ENCODE measurements around the gene KBTBD7.

The KBTBD7 gene

DNA sequence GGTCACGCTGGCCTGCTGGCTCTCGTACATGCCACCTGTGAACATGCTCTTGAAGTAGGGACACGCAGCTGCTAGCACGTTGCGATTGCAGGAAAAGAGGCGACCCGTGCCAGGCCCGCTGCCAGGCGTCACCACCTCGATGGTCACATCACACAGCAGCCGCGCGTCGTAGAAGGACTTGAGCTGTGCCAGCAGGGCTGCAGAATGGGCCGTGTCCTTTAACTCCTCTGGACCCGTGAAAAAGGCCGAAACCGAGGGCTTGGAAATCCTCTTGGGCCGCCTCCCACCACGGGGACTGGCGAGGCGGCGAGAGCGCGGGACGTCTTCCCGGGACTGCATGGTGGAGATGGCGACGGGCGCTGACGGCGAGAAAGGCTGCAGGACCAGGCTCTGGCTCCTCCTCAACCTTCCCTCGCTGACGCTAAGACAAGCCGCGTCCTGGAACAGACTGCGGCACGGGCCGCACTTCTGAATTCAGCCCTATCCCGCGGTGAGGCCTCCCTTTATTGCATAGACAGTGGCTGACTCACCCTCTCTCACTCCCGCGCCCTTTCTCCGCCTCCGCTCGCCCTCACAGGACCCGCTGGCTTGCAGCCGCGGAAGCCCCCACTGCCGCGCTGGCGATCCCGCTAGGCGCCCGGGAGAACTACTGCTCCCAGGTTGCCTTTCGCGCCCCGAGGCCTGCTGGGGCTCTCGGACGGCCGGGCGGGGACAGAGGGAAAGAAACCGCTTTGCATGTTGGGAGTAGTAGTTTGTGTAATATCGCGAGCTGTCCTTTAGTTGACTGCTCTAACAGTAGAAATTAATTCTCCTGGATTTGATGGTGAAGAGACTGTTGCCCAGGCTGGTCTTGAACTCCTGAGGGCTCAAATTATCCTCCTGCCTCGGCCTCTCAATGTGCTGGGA, at the start of gene KBTBD7:
TSS of gene KBTBD7 (minus strand) at position 651 of the 906 bp plus-strand sequence. CDS start at position 339, 312 bp downstream.
- TF ChIP-seq, protein P1, sequence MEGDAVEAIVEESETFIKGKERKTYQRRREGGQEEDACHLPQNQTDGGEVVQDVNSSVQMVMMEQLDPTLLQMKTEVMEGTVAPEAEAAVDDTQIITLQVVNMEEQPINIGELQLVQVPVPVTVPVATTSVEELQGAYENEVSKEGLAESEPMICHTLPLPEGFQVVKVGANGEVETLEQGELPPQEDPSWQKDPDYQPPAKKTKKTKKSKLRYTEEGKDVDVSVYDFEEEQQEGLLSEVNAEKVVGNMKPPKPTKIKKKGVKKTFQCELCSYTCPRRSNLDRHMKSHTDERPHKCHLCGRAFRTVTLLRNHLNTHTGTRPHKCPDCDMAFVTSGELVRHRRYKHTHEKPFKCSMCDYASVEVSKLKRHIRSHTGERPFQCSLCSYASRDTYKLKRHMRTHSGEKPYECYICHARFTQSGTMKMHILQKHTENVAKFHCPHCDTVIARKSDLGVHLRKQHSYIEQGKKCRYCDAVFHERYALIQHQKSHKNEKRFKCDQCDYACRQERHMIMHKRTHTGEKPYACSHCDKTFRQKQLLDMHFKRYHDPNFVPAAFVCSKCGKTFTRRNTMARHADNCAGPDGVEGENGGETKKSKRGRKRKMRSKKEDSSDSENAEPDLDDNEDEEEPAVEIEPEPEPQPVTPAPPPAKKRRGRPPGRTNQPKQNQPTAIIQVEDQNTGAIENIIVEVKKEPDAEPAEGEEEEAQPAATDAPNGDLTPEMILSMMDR (conservative IDR thresholded peaks at IDR 0.05), result no peak
- peak; percentile 97 for TF ChIP-seq ZFX (IDR thresholded peaks at IDR 0.05)
- peak within 1 kb of the TSS; percentile 79 for H3K27ac ChIP-seq

- no peak for TF ChIP-seq ZFX (IDR thresholded peaks at IDR 0.05)
- TF ChIP-seq, protein P1 (conservative IDR thresholded peaks at IDR 0.05), result no peak
Measured at GRCh38 chr13:41241626-41242025, 47.3 kb upstream of the KBTBD7 start.

GRCh38 chr13:41236369-41236768, 42.0 kb upstream of the KBTBD7 start:
- H3K27ac ChIP-seq, result no peak overlapping the region
- TF ChIP-seq ZFX (IDR thresholded peaks at IDR 0.05), result no peak
- TF ChIP-seq, protein P1 (conservative IDR thresholded peaks at IDR 0.05), result no peak

More at GRCh38 chr13:41241626-41242025, 47.3 kb upstream of the KBTBD7 start:
- no peak overlapping the region for H3K27ac ChIP-seq

DNA sequence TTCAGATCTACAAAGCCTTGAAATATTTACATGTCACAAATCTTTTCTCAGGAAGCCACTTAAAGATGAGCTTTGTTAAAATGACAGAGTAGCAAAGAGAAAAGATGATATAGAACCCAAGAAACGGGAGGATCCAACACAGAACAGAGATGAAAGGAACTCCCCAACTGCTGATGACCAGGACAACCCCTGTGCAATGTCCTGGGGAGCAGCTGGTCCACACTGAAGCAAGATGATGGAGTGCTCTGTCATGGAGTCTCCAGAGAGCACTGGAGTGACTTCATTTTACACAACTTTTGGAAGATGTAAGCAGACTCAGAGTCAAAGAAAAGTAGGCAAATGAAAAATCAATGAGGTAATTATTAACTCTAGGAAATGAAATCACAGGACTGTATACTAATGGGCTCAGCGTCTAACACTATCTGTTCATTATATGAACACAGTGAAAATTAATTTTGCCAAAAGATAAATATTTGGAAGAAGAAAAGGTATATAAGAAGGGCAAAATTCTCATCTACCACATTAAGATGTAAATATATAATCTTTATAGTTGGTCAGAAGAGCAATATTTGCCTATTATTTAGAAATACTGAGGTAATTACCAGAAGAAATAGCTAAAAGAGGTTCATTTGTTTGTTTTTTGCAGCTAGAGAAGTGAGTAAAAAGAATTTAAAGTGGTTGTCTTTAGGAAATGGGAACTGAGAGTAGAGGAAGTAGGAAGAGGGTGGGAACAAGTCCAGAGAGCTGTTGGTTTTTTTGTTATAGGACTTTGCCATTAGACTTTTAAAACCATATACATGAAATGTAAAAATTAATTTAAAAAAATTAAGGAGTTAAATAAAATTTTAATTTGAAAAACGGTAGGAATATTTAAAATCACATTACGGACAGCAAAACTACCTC, 38.5 kb upstream of the KBTBD7 start:
- no peak overlapping the region for H3K27ac ChIP-seq
- TF ChIP-seq, protein P1 (conservative IDR thresholded peaks at IDR 0.05), result no peak
- no peak for TF ChIP-seq ZFX (IDR thresholded peaks at IDR 0.05)

DNA sequence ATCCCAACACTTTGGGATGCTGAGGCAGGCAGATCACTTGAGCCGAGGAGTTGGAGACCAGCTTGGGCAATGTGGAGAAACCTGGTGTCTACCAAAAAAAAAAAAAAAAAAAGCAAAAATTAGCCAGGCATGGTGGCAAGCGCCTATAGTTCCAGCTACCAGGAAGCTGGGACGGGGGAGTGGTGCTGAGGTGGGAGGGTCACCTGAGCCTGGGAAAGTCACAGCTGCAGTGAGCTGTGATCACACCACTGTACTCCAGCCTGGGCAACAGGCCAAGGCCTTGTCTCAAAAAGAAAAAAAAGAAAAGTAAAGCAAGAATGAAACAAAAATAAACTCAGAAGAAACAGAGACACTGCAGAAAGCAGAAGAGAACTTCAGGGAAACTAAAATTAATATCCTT, 37.4 kb upstream of the KBTBD7 start:
- H3K27ac ChIP-seq, result no peak overlapping the region
- TF ChIP-seq ZFX (IDR thresholded peaks at IDR 0.05), result no peak
- TF ChIP-seq, protein P1 (conservative IDR thresholded peaks at IDR 0.05), result no peak

GRCh38 chr13:41231025-41231677, 36.8 kb upstream of the KBTBD7 start:
- TF ChIP-seq, protein P1 (conservative IDR thresholded peaks at IDR 0.05), result no peak
- TF ChIP-seq ZFX (IDR thresholded peaks at IDR 0.05), result no peak
- H3K27ac ChIP-seq, result no peak overlapping the region

Measured in C4-2B (cell line).